Measurements from ENCODE around the gene ERC1. TPM values are rescaled to one million over a fixed set of nuclear protein-coding genes. Genes with fewer than 3 reads are reported as not detected.

The ERC1 gene
- total RNA-seq, 4 donors from 2014 or later, result 28.5 to 71.7 (median 38.5) TPM

DNA sequence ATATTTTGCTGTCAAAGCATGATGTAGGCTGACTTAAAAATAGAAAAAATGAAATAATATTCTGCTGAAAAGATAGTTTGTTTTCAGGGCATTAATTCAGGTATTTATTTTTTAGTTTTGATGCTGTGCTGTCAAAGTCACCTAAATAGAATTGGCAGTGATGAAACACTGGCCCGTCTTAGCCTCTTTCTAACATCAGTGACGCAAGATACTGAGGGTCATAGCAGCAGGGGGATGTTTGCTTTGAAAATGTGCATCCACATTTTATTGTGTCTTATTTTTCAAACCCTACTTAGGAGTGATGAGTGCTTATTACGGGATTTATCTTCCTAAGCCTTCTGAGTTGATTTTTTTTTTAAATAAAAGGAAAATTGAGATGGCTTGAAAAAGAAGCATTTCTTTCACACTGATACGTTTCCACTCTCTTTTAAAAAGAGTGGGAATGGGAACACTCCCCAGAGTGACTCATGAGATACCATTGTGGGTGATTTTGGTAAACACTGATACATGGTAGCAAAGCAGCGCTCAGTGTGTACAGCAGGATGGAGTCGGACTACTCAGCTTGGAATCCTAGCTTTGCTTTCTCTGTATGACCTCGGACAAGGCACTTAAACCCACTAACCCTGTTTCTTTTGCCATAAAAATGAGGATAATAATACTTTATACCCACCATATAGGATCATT is 290.8 kb downstream of the ERC1 start:
- H3K4me3 ChIP-seq, result no peak overlapping the region
- no peaks in the 10 kb centered on the region for H3K9me3 ChIP-seq
- no peaks in the 10 kb centered on the region for H3K36me3 ChIP-seq
- peak overlapping the region; percentile 36 for H3K27ac ChIP-seq
- TF ChIP-seq, protein P1, sequence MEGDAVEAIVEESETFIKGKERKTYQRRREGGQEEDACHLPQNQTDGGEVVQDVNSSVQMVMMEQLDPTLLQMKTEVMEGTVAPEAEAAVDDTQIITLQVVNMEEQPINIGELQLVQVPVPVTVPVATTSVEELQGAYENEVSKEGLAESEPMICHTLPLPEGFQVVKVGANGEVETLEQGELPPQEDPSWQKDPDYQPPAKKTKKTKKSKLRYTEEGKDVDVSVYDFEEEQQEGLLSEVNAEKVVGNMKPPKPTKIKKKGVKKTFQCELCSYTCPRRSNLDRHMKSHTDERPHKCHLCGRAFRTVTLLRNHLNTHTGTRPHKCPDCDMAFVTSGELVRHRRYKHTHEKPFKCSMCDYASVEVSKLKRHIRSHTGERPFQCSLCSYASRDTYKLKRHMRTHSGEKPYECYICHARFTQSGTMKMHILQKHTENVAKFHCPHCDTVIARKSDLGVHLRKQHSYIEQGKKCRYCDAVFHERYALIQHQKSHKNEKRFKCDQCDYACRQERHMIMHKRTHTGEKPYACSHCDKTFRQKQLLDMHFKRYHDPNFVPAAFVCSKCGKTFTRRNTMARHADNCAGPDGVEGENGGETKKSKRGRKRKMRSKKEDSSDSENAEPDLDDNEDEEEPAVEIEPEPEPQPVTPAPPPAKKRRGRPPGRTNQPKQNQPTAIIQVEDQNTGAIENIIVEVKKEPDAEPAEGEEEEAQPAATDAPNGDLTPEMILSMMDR (IDR thresholded peaks at IDR 0.05), result no peak
- TF ChIP-seq EP300 (IDR thresholded peaks at IDR 0.05) (no peak), POLR2AphosphoS5 (IDR thresholded peaks at IDR 0.05) (no peak), POLR2A (IDR thresholded peaks at IDR 0.05) (no peak)
- 79% methylated on average over 7 of the region's 7 CpGs for WGBS
- peaks cover 10% of the 10 kb centered on the region for H3K4me1 ChIP-seq
- no peaks in the 10 kb centered on the region for H3K27me3 ChIP-seq
- DNase-seq (ENCODE audit: low spot score in 2 of 2), result no peak

DNA sequence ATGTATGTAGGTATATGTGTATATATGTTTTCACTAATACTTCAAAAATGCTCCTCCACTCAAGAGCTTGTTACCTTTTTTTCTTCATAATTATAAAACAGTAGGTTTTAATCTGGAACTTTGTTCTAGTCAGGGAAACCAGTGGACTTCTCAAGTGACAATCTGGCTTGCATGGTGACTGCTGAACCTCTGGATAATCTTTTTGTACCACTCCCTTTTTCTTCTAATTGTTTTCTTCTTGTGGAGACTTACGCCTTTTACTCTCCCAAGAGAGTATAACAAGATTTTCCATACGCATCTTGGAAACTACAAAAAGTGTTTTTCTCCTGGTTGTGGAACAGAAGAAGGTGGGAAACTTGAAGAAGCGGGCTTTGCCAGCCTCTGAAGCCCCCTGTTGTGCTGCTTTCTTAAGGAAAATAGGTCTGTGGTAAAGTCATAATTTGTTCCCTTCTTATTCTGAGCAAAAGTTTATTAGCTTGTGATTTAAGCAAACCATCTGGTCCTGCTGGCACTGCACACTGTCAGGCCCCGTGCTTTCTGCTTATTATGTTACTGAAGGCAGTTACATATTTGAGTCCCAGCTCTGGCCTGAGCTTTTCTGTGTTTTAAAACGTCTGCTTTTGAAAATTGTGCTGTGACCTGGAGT is 291.8 kb downstream of the ERC1 start:
- Histone ChIP-seq H3K4me1 (peaks cover 10% of the 10 kb centered on the region), H3K27ac (peak overlapping the region; percentile 36), H3K4me3 (no peak overlapping the region), H3K27me3 (no peaks in the 10 kb centered on the region), H3K9me3 (no peaks in the 10 kb centered on the region), H3K36me3 (no peaks in the 10 kb centered on the region)
- DNase-seq (ENCODE audit: low spot score in 2 of 2), result peak in 1 of 2 donors; percentile 62
- WGBS, result 68% methylated on average over 5 of the region's 5 CpGs
- TF ChIP-seq POLR2AphosphoS5 (IDR thresholded peaks at IDR 0.05) (no peak), EP300 (IDR thresholded peaks at IDR 0.05) (no peak), POLR2A (IDR thresholded peaks at IDR 0.05) (no peak)
- TF ChIP-seq, protein P1 (IDR thresholded peaks at IDR 0.05), result no peak

DNA sequence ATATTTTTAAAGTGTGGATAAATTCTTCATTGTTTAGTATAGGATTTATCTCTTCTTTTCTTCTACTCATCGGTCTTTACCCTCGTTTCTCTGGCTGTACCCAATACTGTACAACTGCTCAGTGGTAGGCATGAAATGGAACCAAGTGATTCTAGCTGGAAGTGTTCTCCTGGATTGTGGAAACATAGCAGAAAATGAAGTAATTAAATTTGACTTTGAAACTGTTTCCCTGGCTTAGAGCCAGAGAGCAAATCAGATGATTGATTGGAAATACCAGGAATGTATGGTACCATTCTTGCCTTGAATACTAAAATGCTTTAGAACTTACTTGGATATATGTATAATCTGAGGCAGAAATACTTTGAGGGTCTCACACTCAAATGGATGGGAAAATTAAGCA is 292.3 kb downstream of the ERC1 start:
- no peak for DNase-seq (ENCODE audit: low spot score in 2 of 2)
- peaks cover 10% of the 10 kb centered on the region for H3K4me1 ChIP-seq
- peak overlapping the region; percentile 36 for H3K27ac ChIP-seq

DNA sequence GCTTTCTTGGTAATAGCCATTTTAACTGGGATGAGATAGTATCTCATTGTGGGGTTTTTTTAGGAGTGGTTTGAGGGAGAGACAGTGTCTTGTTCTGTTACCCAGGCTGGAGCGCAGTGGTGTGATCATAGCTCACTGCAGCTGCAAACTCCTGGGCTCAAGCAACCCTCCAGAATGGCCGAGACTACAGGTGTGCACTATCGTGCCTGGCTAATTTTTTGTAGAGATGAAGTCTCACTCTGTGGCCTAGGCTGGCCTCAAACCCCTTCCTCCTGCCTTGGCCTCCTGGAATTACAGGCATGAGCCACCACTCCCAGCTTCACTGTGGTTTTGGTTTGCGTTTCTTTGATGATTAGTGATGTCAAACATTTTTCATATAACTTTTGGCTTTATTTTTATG is 293.6 kb downstream of the ERC1 start:
- Histone ChIP-seq H3K36me3 (no peaks in the 10 kb centered on the region), H3K9me3 (no peaks in the 10 kb centered on the region), H3K4me1 (peaks cover 10% of the 10 kb centered on the region), H3K27ac (no peak overlapping the region), H3K27me3 (no peaks in the 10 kb centered on the region), H3K4me3 (no peak overlapping the region)
- 97% methylated on average over 4 of the region's 4 CpGs for WGBS
- TF ChIP-seq POLR2AphosphoS5 (IDR thresholded peaks at IDR 0.05) (no peak), POLR2A (IDR thresholded peaks at IDR 0.05) (no peak), EP300 (IDR thresholded peaks at IDR 0.05) (no peak)
- TF ChIP-seq, protein P1 (IDR thresholded peaks at IDR 0.05), result no peak
- DNase-seq (ENCODE audit: low spot score in 2 of 2), result no peak

More for the DNA sequence above, 292.3 kb downstream of the ERC1 start:
- 57% methylated on average over 2 of the region's 2 CpGs for WGBS
- H3K36me3 ChIP-seq, result no peaks in the 10 kb centered on the region
- no peak overlapping the region for H3K4me3 ChIP-seq
- TF ChIP-seq, protein P1 (IDR thresholded peaks at IDR 0.05), result no peak
- TF ChIP-seq EP300 (IDR thresholded peaks at IDR 0.05), result no peak
- no peak for TF ChIP-seq POLR2A (IDR thresholded peaks at IDR 0.05)
- no peak for TF ChIP-seq POLR2AphosphoS5 (IDR thresholded peaks at IDR 0.05)
- no peaks in the 10 kb centered on the region for H3K9me3 ChIP-seq
- H3K27me3 ChIP-seq, result no peaks in the 10 kb centered on the region

DNA sequence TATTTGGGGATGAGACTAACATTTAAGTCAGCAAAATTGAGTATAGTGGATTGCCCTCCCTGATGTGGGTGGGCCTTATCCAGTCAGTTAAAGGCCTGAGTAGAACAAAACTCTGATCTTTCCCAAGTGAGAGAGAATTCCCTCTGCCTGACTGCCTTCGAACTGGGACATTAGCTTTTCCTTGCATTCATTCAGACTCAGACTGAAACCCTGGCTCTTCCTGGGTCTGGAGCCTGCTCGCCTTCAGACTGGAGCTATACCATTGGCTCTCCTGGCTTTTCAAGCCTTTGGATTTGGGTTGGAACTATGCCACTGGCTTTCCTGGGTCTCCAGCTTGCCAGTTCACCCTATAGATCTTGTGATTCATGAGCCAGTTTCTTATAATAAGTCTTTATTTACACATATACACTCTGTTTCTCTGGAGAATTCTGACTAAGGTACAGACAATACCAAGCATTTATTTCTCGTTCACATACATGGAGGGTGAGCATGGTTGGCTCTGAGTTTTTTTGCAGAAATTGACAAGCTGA is 296.5 kb downstream of the ERC1 start:
- H3K9me3 ChIP-seq, result no peaks in the 10 kb centered on the region
- no peak for TF ChIP-seq POLR2A (IDR thresholded peaks at IDR 0.05)
- TF ChIP-seq, protein P1 (IDR thresholded peaks at IDR 0.05), result no peak
- TF ChIP-seq POLR2AphosphoS5 (IDR thresholded peaks at IDR 0.05), result no peak
- TF ChIP-seq EP300 (IDR thresholded peaks at IDR 0.05), result no peak
- no peak for DNase-seq (ENCODE audit: low spot score in 2 of 2)
- H3K4me3 ChIP-seq, result no peak overlapping the region
- H3K4me1 ChIP-seq, result peaks cover 4% of the 10 kb centered on the region
- WGBS, result 90% methylated on average over 3 of the region's 3 CpGs
- no peaks in the 10 kb centered on the region for H3K36me3 ChIP-seq
- H3K27ac ChIP-seq, result no peak overlapping the region
- no peaks in the 10 kb centered on the region for H3K27me3 ChIP-seq

All from suprapubic skin (tissue), 4 donors.